ENCODE measurements around the gene IGF2R.

DNA sequence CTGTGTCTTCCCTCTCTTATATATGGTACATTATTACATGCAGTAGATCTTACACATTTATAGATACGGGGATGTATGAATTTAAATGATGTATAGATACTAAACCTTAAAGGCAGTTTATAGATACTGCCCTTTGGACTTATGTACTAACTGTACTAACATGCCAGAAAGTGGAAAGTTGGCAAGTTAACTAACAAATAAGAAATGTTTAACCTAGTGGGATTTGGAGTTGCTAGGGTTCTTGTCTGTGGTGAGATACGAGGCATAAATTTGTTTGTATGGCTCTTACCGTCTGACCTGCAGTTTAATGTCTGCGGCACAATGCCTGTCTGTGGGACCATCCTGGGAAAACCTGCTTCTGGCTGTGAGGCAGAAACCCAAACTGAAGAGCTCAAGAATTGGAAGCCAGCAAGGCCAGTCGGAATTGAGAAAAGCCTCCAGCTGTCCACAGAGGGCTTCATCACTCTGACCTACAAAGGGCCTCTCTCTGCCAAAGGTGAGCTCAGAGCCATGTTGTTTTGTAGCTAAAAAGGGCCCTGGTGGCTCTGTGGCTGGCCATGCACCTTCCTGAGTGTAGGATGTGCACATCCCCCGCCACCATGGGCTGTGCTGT lies 89.8 kb downstream of the IGF2R start:
- TF ChIP-seq, protein P1, sequence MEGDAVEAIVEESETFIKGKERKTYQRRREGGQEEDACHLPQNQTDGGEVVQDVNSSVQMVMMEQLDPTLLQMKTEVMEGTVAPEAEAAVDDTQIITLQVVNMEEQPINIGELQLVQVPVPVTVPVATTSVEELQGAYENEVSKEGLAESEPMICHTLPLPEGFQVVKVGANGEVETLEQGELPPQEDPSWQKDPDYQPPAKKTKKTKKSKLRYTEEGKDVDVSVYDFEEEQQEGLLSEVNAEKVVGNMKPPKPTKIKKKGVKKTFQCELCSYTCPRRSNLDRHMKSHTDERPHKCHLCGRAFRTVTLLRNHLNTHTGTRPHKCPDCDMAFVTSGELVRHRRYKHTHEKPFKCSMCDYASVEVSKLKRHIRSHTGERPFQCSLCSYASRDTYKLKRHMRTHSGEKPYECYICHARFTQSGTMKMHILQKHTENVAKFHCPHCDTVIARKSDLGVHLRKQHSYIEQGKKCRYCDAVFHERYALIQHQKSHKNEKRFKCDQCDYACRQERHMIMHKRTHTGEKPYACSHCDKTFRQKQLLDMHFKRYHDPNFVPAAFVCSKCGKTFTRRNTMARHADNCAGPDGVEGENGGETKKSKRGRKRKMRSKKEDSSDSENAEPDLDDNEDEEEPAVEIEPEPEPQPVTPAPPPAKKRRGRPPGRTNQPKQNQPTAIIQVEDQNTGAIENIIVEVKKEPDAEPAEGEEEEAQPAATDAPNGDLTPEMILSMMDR (IDR thresholded peaks at IDR 0.05) = no peak
- no peak for TF ChIP-seq POLR2A (IDR thresholded peaks at IDR 0.05)

Measured in breast epithelium (tissue), 3 donors.